Fibroblast of skin of right quadriceps (primary cell): ENCODE measurements around the gene DCAF17.

ENCODE experiments used
- DNase-seq: peaks from one replicate; pipeline ENCODE4 v3.0.0-alpha.2; 2013

Gene DCAF17

GRCh38 chr2:171434013-171434989 lies at the start of gene DCAF17:
Gene DCAF17 (plus strand): TSS chr2:171434226. CDS start chr2:171434578, 352 bp downstream.
- DNase-seq, result peak; percentile 95

GRCh38 chr2:171386627-171387026 lies 47.4 kb upstream of the DCAF17 start:
- no peak for DNase-seq

GRCh38 chr2:171387052-171387451 lies 47.0 kb upstream of the DCAF17 start:
- no peak for DNase-seq

- DNase-seq, result no peak
Measured at GRCh38 chr2:171389325-171389724, 44.7 kb upstream of the DCAF17 start.

- no peak for DNase-seq
Measured at GRCh38 chr2:171389780-171390179, 44.2 kb upstream of the DCAF17 start.

GRCh38 chr2:171390941-171391516 lies 43.0 kb upstream of the DCAF17 start:
- DNase-seq, result peak; percentile 79

GRCh38 chr2:171391532-171391931 lies 42.5 kb upstream of the DCAF17 start:
- DNase-seq, result no peak

GRCh38 chr2:171393487-171393886 lies 40.5 kb upstream of the DCAF17 start:
- no peak for DNase-seq

GRCh38 chr2:171394164-171394740 lies 39.8 kb upstream of the DCAF17 start:
- no peak for DNase-seq

- no peak for DNase-seq
Measured at GRCh38 chr2:171399292-171399691, 34.7 kb upstream of the DCAF17 start.

- DNase-seq, result no peak
Measured at GRCh38 chr2:171400395-171400794, 33.6 kb upstream of the DCAF17 start.

GRCh38 chr2:171401947-171402346 lies 32.1 kb upstream of the DCAF17 start:
- DNase-seq, result no peak

- peak; percentile 25 for DNase-seq
Measured at GRCh38 chr2:171402906-171403580, 31.0 kb upstream of the DCAF17 start.

GRCh38 chr2:171404261-171404660 lies 29.8 kb upstream of the DCAF17 start:
- peak; percentile 60 for DNase-seq

- no peak for DNase-seq
Measured at GRCh38 chr2:171404719-171405118, 29.3 kb upstream of the DCAF17 start.

- DNase-seq, result no peak
Measured at GRCh38 chr2:171405546-171405945, 28.5 kb upstream of the DCAF17 start.

GRCh38 chr2:171406044-171406443 lies 28.0 kb upstream of the DCAF17 start:
- no peak for DNase-seq

- no peak for DNase-seq
Measured at GRCh38 chr2:171407030-171407675, 26.9 kb upstream of the DCAF17 start.

GRCh38 chr2:171407676-171408044 lies 26.4 kb upstream of the DCAF17 start:
- no peak for DNase-seq

- no peak for DNase-seq
Measured at GRCh38 chr2:171409436-171409971, 24.5 kb upstream of the DCAF17 start.

GRCh38 chr2:171410101-171410500 lies 23.9 kb upstream of the DCAF17 start:
- no peak for DNase-seq

- no peak for DNase-seq
Measured at GRCh38 chr2:171410624-171411023, 23.4 kb upstream of the DCAF17 start.
